ENCODE measurements around the gene ADD2. TPM values are rescaled to one million over a fixed set of nuclear protein-coding genes. Genes with fewer than 3 reads are reported as not detected.

Gene ADD2
- total RNA-seq, 2 donors from 2014 or later = 14.8 to 53.0 TPM

DNA sequence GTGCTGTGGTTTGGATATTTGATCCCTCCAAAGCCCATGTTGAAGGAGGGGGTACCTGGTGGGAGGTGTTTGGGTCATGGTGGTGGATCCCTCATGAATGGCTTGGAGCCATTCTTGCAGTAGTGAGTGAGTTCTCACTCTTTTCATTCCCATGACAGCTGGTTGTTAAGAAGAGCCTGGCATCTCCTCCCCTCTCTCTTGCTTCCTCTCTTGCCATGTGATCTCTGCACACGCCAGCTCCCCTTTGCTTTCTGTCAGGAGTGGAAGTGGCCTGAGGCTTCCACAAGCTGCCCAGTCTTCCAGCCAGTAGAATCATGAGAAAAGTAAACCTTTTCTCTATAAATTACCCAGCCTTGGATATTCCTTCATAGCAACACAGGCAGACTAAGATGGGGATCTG lies 8.6 kb downstream of the ADD2 start:
- peak overlapping the region; percentile 37 for H3K27ac Mint-ChIP-seq

DNA sequence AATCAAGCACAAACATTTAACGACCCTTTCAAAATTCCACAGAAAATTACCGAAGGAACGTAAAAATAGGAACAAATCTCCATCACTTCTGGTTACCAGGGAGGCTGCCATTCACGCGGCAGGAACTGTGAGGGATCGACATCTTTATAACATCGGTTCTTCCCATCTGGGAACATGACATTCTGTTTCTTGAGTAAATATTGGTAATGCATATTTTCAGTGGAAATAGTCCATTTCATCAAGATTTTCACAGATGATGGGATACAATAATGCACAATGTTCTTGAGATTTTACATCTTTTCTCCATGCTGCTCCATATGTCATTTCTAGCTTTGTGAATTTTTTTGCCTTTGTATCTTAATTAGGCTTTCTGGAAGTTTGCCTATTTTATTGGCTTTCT lies 10.0 kb downstream of the ADD2 start:
- no peaks in the 10 kb centered on the region for H3K9me3 ChIP-seq (ENCODE audit: control insufficient read depth, low read length)
- H3K9ac ChIP-seq (ENCODE audit: extremely low read depth, low read length, poor library complexity, severe bottlenecking) = no peak overlapping the region
- H3K27me3 Mint-ChIP-seq (ENCODE audit: insufficient read depth) = peaks cover 21% of the 10 kb centered on the region
- H3K27me3 ChIP-seq (ENCODE audit: control insufficient read depth, insufficient read depth, low read length, poor library complexity, severe bottlenecking) = peaks cover 1% of the 10 kb centered on the region
- H3K9me3 Mint-ChIP-seq = no peaks in the 10 kb centered on the region
- no peaks in the 10 kb centered on the region for H3K4me1 Mint-ChIP-seq
- no peak overlapping the region for H3K4me3 Mint-ChIP-seq
- H3K36me3 ChIP-seq (ENCODE audit: control insufficient read depth, insufficient read depth, low read length) = no peaks in the 10 kb centered on the region
- no peak overlapping the region for H3K27ac Mint-ChIP-seq
- no peaks in the 10 kb centered on the region for H3K36me3 Mint-ChIP-seq (ENCODE audit: low read depth)
- no peaks in the 10 kb centered on the region for H3K4me1 ChIP-seq (ENCODE audit: control insufficient read depth, insufficient read depth, low read length)
- 98 to 99% methylated on average over 7 of the region's 7 CpGs for WGBS, 2 experiments (ENCODE audit: insufficient coverage in 1 of 2, insufficient read length in 1 of 2)
- DNase-seq = no peak
- TF ChIP-seq, protein P1, sequence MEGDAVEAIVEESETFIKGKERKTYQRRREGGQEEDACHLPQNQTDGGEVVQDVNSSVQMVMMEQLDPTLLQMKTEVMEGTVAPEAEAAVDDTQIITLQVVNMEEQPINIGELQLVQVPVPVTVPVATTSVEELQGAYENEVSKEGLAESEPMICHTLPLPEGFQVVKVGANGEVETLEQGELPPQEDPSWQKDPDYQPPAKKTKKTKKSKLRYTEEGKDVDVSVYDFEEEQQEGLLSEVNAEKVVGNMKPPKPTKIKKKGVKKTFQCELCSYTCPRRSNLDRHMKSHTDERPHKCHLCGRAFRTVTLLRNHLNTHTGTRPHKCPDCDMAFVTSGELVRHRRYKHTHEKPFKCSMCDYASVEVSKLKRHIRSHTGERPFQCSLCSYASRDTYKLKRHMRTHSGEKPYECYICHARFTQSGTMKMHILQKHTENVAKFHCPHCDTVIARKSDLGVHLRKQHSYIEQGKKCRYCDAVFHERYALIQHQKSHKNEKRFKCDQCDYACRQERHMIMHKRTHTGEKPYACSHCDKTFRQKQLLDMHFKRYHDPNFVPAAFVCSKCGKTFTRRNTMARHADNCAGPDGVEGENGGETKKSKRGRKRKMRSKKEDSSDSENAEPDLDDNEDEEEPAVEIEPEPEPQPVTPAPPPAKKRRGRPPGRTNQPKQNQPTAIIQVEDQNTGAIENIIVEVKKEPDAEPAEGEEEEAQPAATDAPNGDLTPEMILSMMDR (conservative IDR thresholded peaks at IDR 0.05) = no peak
- no peak overlapping the region for H3K27ac ChIP-seq (ENCODE audit: low read depth, low read length)
- H3K4me3 ChIP-seq (ENCODE audit: low read length) = no peak overlapping the region

More for the DNA sequence above, 8.6 kb downstream of the ADD2 start:
- Mint-ChIP-seq H3K4me3 (no peak overlapping the region), H3K9me3 (no peaks in the 10 kb centered on the region), H3K27me3 (ENCODE audit: insufficient read depth) (peaks cover 21% of the 10 kb centered on the region), H3K36me3 (ENCODE audit: low read depth) (no peaks in the 10 kb centered on the region), H3K4me1 (peaks cover 3% of the 10 kb centered on the region)
- Histone ChIP-seq H3K4me3 (ENCODE audit: low read length) (no peak overlapping the region), H3K27ac (ENCODE audit: low read depth, low read length) (peak overlapping the region; percentile 49), H3K9ac (ENCODE audit: extremely low read depth, low read length, poor library complexity, severe bottlenecking) (no peak overlapping the region), H3K4me1 (ENCODE audit: control insufficient read depth, insufficient read depth, low read length) (no peaks in the 10 kb centered on the region), H3K36me3 (ENCODE audit: control insufficient read depth, insufficient read depth, low read length) (no peaks in the 10 kb centered on the region), H3K27me3 (ENCODE audit: control insufficient read depth, insufficient read depth, low read length, poor library complexity, severe bottlenecking) (no peaks in the 10 kb centered on the region), H3K9me3 (ENCODE audit: control insufficient read depth, low read length) (no peaks in the 10 kb centered on the region)
- 91 to 100% methylated on average over 1 of the region's 1 CpG for WGBS, 2 experiments (ENCODE audit: insufficient coverage in 1 of 2, insufficient read length in 1 of 2)
- DNase-seq = no peak
- TF ChIP-seq, protein P1 (conservative IDR thresholded peaks at IDR 0.05) = no peak

DNA sequence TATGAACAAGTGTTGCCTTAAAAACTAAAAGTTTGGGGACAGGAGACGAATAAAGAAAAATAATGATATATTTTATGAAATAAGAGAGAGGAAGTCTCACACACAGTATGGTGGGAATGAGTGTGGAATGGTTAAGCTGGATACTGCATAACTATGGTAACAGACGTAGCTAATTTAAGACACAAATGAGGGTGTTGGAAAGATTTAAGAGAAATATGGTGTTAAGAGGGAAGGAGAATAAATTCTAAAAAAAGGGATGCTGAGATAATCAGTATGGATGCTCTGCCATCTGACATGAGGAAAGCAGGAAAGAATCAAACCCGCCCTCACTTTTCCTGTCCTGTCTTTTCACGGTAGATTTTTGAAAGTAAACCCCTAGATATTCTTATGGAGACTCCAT lies 10.6 kb downstream of the ADD2 start:
- peaks cover 21% of the 10 kb centered on the region for H3K27me3 Mint-ChIP-seq (ENCODE audit: insufficient read depth)
- no peak overlapping the region for H3K9ac ChIP-seq (ENCODE audit: extremely low read depth, low read length, poor library complexity, severe bottlenecking)
- H3K36me3 Mint-ChIP-seq (ENCODE audit: low read depth) = no peaks in the 10 kb centered on the region
- no peaks in the 10 kb centered on the region for H3K4me1 Mint-ChIP-seq
- H3K27ac Mint-ChIP-seq = no peak overlapping the region
- peaks cover 6% of the 10 kb centered on the region for H3K27me3 ChIP-seq (ENCODE audit: control insufficient read depth, insufficient read depth, low read length, poor library complexity, severe bottlenecking)
- no peak overlapping the region for H3K27ac ChIP-seq (ENCODE audit: low read depth, low read length)
- no peaks in the 10 kb centered on the region for H3K9me3 Mint-ChIP-seq
- TF ChIP-seq, protein P1 (conservative IDR thresholded peaks at IDR 0.05) = no peak
- H3K36me3 ChIP-seq (ENCODE audit: control insufficient read depth, insufficient read depth, low read length) = no peaks in the 10 kb centered on the region
- DNase-seq = no peak
- no peaks in the 10 kb centered on the region for H3K4me1 ChIP-seq (ENCODE audit: control insufficient read depth, insufficient read depth, low read length)
- 93 to 96% methylated on average over 4 of the region's 4 CpGs for WGBS, 2 experiments (ENCODE audit: insufficient coverage in 1 of 2, insufficient read length in 1 of 2)
- no peaks in the 10 kb centered on the region for H3K9me3 ChIP-seq (ENCODE audit: control insufficient read depth, low read length)
- no peak overlapping the region for H3K4me3 Mint-ChIP-seq
- no peak overlapping the region for H3K4me3 ChIP-seq (ENCODE audit: low read length)
